Activated effector memory CD4-positive, alpha-beta T cell treated with Interleukin-2 at 50 U/mL for 16 hours (primary cell): ENCODE data around the gene OR13D1.
"Not testable (repeated sequence)": the region's sequence is repeated elsewhere in the genome, so short reads cannot be mapped to it uniquely, and the experiment has no call there.

Source experiments
- DNase-seq: peaks from one replicate; pipeline ENCODE4 v3.0.0-alpha.2; 2020

Gene OR13D1, protein sequence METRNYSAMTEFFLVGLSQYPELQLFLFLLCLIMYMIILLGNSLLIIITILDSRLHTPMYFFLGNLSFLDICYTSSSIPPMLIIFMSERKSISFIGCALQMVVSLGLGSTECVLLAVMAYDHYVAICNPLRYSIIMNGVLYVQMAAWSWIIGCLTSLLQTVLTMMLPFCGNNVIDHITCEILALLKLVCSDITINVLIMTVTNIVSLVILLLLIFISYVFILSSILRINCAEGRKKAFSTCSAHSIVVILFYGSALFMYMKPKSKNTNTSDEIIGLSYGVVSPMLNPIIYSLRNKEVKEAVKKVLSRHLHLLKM

GRCh38 chr9:104694218-104694617 lies at the start of gene OR13D1:
TSS of gene OR13D1 (plus strand) at chr9:104694518. CDS start at chr9:104694518, 0 bp downstream.
- no peak for DNase-seq

GRCh38 chr9:104658496-104659195 lies 35.7 kb upstream of the OR13D1 start:
- DNase-seq, result no peak

GRCh38 chr9:104675611-104676010 lies 18.7 kb upstream of the OR13D1 start:
- DNase-seq, result no peak

- DNase-seq, result no peak
These were observed 11.7 kb upstream of the OR13D1 start for GRCh38 chr9:104682642-104683041.

- no peak for DNase-seq
These were observed 8.2 kb upstream of the OR13D1 start for GRCh38 chr9:104686081-104686480.

DNA sequence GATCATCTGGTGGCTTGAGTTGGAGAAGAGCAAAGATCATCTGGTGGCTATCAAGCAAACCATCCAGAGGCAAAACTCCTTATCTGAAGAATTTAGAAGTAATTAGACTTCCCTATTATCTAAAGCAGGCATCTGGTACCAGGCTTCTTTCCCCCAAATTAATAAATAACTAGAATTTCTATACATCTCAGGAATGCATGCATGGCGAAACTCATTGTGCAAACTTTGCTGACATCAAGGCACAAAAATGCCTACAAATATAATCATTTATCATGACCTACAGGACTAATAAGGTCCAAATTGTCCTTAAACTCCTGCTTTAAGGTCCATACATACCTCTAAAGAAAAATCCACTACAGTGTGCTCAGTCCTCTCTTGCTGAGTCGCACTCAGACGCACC lies 6.0 kb downstream of the OR13D1 start:
- no peak for DNase-seq

DNA sequence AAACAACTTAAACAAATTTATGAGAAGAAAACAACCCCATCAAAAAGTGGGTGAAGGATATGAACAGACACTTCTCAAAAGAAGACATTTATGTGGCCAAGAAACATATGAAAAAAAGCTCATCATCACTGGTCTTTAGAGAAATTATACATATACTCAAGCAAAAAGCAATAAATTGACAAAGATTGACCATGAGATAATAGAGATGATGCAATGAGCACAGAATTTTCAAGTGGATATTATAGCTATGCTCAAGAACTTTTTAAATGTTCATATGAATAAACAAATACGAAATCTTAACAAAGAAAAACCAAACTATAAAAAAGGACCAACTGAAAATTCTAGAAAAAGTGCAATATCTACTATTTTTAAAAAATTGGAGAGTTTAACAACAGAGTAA lies 14.4 kb downstream of the OR13D1 start:
- DNase-seq, result not testable (repeated sequence)

GRCh38 chr9:104711604-104712003 lies 17.3 kb downstream of the OR13D1 start:
- DNase-seq, result no peak

GRCh38 chr9:104725014-104725413 lies 30.7 kb downstream of the OR13D1 start:
- DNase-seq, result no peak

GRCh38 chr9:104738452-104738851 lies 44.1 kb downstream of the OR13D1 start:
- no peak for DNase-seq

DNA sequence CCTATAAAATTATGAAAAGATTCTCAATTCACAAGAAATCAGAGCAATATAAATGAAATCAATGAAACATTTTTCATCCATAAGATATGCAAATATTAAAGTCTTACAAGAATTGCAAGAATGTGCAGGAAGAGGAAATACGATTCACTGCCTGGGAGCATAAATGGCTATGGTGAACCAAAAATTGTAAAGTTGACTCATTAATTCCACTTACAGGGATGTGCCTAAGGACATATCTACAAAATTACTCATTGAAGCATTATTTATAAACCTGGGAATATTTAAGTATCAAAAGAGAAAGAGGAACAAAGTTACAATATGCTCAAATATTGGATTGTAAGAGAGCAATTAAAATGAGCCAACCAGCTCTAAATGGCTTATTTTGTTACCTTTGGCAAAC lies 46.3 kb downstream of the OR13D1 start:
- DNase-seq, result no peak

GRCh38 chr9:104743376-104743985 lies 49.2 kb downstream of the OR13D1 start:
- no peak for DNase-seq
